Suprapubic skin (tissue), 4 donors: ENCODE data around the gene TMEM178B. TPM values are rescaled to one million over a fixed set of nuclear protein-coding genes. Genes with fewer than 3 reads are reported as not detected.

ENCODE experiments used
- DNase-seq, 2 donors: peaks; one replicate each; pipeline ENCODE4 v3.0.0-alpha.2; 2019; ENCODE audit warnings: low spot score in 2 of 2
- H3K27ac ChIP-seq: fragments of 200-600 bp; sonication (generic); one replicate; pipeline ENCODE4 v1.5.1; 2019
- H3K27me3 ChIP-seq: fragments of 200-600 bp; sonication (generic); one replicate; pipeline ENCODE4 v1.5.1; 2019
- H3K36me3 ChIP-seq: fragments of 200-600 bp; sonication (generic); one replicate; pipeline ENCODE4 v1.5.1; 2019
- H3K4me1 ChIP-seq: fragments of 200-600 bp; sonication (generic); one replicate; pipeline ENCODE4 v1.5.1; 2019
- H3K4me3 ChIP-seq: fragments of 200-600 bp; sonication (generic); one replicate; pipeline ENCODE4 v1.5.1; 2019; ENCODE audit warnings: mild to moderate bottlenecking
- H3K9me3 ChIP-seq: fragments of 200-600 bp; sonication (generic); one replicate; pipeline ENCODE4 v1.5.1; 2019
- EP300 ChIP-seq: sonication (generic); formaldehyde crosslinking; IDR thresholded peaks from one replicate; pipeline ENCODE4 v1.6.1; 2017; ENCODE audit warnings: antibody characterized with exemption
- POLR2A ChIP-seq, 2 donors: fragments of 450-650 bp; IDR thresholded peaks; one replicate each; pipeline ENCODE4 v1.6.1; 2017; ENCODE audit warnings: antibody characterized with exemption in 2 of 2, mild to moderate bottlenecking in 2 of 2, moderate library complexity in 2 of 2
- POLR2AphosphoS5 ChIP-seq, 3 donors: sonication (generic); formaldehyde crosslinking; IDR thresholded peaks; one replicate each; pipeline ENCODE4 v1.6.1; 2017; ENCODE audit warnings: antibody characterized with exemption in 3 of 3
- WGBS: methylation state at CpG from one replicate; pipeline ENCODE4 v1.1.5; 2018; 5-methylcytosine and 5-hydroxymethylcytosine counted together
- total RNA-seq, 4 donors: library from RNA; depleted of rRNA; stranded (reverse); fragments of >200 nt; gene quantifications; one replicate each; pipeline ENCODE4 v1.1.0, GENCODE V29; 2016
- TF ChIP-seq, protein P1 (sequence below), 2 donors: fragments of 200-600 bp in 1 of 2; fragments of 450-650 bp in 1 of 2; sonication (generic) in 1 of 2; IDR thresholded peaks; one replicate each; pipeline ENCODE4 v1.5.1; 2016 to 2019; ENCODE audit warnings: antibody characterized with exemption in 2 of 2, mild to moderate bottlenecking in 1 of 2, moderate library complexity in 1 of 2

Gene TMEM178B
- total RNA-seq, 4 donors from 2014 or later: 0.34 to 1.6 (median 0.72) TPM

DNA sequence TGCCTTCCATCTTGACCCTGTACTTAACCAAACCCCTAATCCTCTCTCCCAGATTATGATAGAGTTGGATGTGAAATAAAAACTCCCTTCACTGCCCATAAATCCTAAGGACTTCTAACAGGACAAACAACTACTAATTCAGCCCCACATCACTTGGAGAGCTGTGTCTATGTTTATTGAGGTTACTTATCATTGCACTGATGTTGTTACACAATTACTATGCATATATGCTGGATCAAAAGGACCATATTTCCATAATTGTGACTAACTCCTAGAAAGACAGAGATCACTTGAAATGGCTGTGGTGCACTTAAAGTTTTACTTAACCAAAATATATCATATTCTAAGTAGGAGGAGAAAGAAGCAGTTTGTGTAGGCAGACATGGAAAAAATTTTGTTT is 332.5 kb downstream of the TMEM178B start:
- Histone ChIP-seq H3K9me3 (no peaks in the 10 kb centered on the region), H3K27me3 (no peaks in the 10 kb centered on the region), H3K4me3 (no peak overlapping the region), H3K27ac (no peak overlapping the region), H3K36me3 (no peaks in the 10 kb centered on the region), H3K4me1 (no peaks in the 10 kb centered on the region)
- DNase-seq: no peak
- no peak for TF ChIP-seq POLR2AphosphoS5 (IDR thresholded peaks at IDR 0.05)
- TF ChIP-seq, protein P1, sequence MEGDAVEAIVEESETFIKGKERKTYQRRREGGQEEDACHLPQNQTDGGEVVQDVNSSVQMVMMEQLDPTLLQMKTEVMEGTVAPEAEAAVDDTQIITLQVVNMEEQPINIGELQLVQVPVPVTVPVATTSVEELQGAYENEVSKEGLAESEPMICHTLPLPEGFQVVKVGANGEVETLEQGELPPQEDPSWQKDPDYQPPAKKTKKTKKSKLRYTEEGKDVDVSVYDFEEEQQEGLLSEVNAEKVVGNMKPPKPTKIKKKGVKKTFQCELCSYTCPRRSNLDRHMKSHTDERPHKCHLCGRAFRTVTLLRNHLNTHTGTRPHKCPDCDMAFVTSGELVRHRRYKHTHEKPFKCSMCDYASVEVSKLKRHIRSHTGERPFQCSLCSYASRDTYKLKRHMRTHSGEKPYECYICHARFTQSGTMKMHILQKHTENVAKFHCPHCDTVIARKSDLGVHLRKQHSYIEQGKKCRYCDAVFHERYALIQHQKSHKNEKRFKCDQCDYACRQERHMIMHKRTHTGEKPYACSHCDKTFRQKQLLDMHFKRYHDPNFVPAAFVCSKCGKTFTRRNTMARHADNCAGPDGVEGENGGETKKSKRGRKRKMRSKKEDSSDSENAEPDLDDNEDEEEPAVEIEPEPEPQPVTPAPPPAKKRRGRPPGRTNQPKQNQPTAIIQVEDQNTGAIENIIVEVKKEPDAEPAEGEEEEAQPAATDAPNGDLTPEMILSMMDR (IDR thresholded peaks at IDR 0.05): no peak
- no peak for TF ChIP-seq POLR2A (IDR thresholded peaks at IDR 0.05)
- no peak for TF ChIP-seq EP300

DNA sequence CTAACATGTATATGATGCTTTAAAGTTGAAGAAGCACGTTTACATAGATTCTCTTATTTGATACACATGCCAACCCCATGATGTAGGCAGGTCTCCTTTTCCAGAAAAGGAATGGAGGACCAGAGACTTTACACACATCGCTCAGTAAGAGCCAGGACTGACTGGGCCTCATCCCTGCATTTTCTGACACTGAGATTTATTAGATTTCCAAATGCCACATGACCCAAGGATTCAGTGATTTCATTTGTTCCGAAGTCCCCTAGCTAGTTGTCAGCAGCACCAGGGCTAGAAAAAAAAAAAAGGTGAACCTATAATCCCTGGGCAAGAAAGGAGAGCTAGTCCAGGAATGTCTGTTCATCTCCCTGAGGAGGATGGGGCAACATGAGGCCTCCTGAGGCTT is 334.0 kb downstream of the TMEM178B start:
- 82% methylated on average over 3 of the region's 3 CpGs for WGBS
- no peaks in the 10 kb centered on the region for H3K27me3 ChIP-seq
- TF ChIP-seq POLR2A (IDR thresholded peaks at IDR 0.05) (no peak), EP300 (no peak), POLR2AphosphoS5 (IDR thresholded peaks at IDR 0.05) (no peak)
- TF ChIP-seq, protein P1 (IDR thresholded peaks at IDR 0.05): no peak

DNA sequence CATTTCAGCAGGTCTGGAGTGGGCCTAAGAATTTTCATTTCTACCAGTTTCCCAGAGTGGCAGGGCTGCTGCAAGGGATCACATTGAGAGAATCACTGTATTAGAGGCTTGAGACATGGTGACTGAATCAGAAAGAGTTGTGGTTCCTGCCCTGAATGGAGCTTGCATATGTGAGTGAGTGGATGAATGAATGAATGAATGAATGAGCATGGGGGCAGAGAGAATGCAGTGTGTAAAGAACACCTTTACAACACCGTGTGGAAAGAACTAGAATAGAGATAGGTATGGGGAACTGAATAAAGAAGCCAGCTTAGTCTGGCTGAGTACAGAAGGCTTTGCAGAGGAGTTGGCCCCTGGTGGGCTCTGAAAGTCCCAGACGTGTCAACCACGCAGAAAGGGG is 334.6 kb downstream of the TMEM178B start:
- Histone ChIP-seq H3K27me3 (no peaks in the 10 kb centered on the region), H3K9me3 (no peaks in the 10 kb centered on the region), H3K4me1 (no peaks in the 10 kb centered on the region), H3K36me3 (no peaks in the 10 kb centered on the region), H3K4me3 (no peak overlapping the region), H3K27ac (no peak overlapping the region)
- no peak for TF ChIP-seq POLR2AphosphoS5 (IDR thresholded peaks at IDR 0.05)
- TF ChIP-seq, protein P1 (IDR thresholded peaks at IDR 0.05): no peak
- no peak for TF ChIP-seq EP300
- no peak for TF ChIP-seq POLR2A (IDR thresholded peaks at IDR 0.05)
- whole genome bisulfite sequencing: 42% methylated on average over 3 of the region's 3 CpGs
- no peak for DNase-seq

More for the DNA sequence above, 334.0 kb downstream of the TMEM178B start:
- no peaks in the 10 kb centered on the region for H3K36me3 ChIP-seq
- H3K4me3 ChIP-seq: no peak overlapping the region
- no peaks in the 10 kb centered on the region for H3K9me3 ChIP-seq
- no peak overlapping the region for H3K27ac ChIP-seq
- no peaks in the 10 kb centered on the region for H3K4me1 ChIP-seq
- no peak for DNase-seq

DNA sequence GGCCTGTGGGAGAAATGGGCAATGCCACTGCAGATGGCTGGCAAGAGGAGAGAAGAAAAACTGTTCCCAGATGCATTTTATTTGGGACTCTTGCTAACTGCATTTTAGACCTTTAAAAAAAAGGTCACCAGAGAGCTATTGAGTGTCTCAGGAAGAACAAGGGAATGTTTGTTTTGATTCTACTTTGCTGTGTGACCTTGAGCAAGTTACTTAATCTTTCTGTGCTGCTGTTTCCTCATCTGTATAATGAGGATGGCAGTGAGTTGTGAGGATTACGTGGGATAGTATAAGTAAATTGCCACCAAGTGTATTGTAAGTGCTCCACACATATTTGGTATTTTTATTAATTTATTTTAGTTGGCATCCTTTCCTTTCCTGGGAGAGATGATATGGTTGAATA is 335.4 kb downstream of the TMEM178B start:
- 81% methylated on average over 1 of the region's 1 CpG for WGBS
- H3K9me3 ChIP-seq: no peaks in the 10 kb centered on the region
- TF ChIP-seq POLR2AphosphoS5 (IDR thresholded peaks at IDR 0.05): no peak
- TF ChIP-seq EP300: no peak
- TF ChIP-seq, protein P1 (IDR thresholded peaks at IDR 0.05): no peak
- no peak for TF ChIP-seq POLR2A (IDR thresholded peaks at IDR 0.05)
- no peak overlapping the region for H3K27ac ChIP-seq
- no peaks in the 10 kb centered on the region for H3K4me1 ChIP-seq
- no peaks in the 10 kb centered on the region for H3K36me3 ChIP-seq
- no peak for DNase-seq
- H3K4me3 ChIP-seq: no peak overlapping the region
- H3K27me3 ChIP-seq: no peaks in the 10 kb centered on the region

DNA sequence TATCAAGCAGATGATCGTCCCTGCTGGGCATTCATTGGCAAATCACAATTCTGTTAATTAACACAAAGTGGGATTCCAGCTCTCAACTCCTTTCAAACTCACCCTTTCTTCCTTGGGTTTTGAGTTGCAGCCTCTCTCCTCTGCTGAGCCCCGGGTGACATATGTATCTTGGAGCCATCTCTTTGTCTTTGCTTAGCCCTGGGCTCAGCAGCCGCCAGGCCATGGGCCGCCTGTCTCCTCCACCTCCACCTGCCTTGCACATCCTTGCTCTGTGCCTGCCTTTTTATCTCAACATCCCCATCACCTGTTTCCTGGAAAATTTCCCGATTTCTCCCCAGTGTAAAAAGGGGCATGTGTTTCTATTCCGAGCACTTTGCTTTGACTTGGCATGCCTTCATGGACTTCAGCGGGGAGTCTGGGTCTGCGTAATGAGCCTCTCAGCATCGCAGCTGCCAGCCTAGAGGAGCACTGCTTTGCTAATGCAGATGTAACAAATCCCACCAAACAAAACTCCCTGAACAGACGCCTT is 336.0 kb downstream of the TMEM178B start:
- Histone ChIP-seq H3K36me3 (no peaks in the 10 kb centered on the region), H3K27ac (no peak overlapping the region), H3K4me1 (no peaks in the 10 kb centered on the region), H3K9me3 (no peaks in the 10 kb centered on the region), H3K27me3 (no peaks in the 10 kb centered on the region), H3K4me3 (no peak overlapping the region)
- DNase-seq: no peak
- TF ChIP-seq EP300: no peak
- no peak for TF ChIP-seq POLR2A (IDR thresholded peaks at IDR 0.05)
- TF ChIP-seq, protein P1 (IDR thresholded peaks at IDR 0.05): no peak
- TF ChIP-seq POLR2AphosphoS5 (IDR thresholded peaks at IDR 0.05): no peak
- WGBS: 22% methylated on average over 10 of the region's 10 CpGs
